GM21825 (cell line): ENCODE results near the gene ZFP36.

Experiments used
- ATAC-seq: cut with Tn5 transposase; IDR thresholded peaks from one replicate; pipeline ENCODE4 v1.9.1; 2021; ENCODE audit warnings: mild to moderate bottlenecking, moderate library complexity; ENCODE audit not compliant: unreplicated experiment

Gene ZFP36

GRCh38 chr19:39415111-39416046, 8.7 kb downstream of the ZFP36 start:
- no peak for ATAC-seq

- no peak for ATAC-seq
Measured at GRCh38 chr19:39416152-39417120, 9.8 kb downstream of the ZFP36 start.

- ATAC-seq, result no peak
Measured at GRCh38 chr19:39417463-39418181, 11.0 kb downstream of the ZFP36 start.

- no peak for ATAC-seq
Measured at GRCh38 chr19:39419003-39419402, 12.4 kb downstream of the ZFP36 start.

GRCh38 chr19:39420769-39421168, 14.1 kb downstream of the ZFP36 start:
- no peak for ATAC-seq

GRCh38 chr19:39422020-39422419, 15.4 kb downstream of the ZFP36 start:
- ATAC-seq, result no peak

GRCh38 chr19:39423258-39424086, 16.8 kb downstream of the ZFP36 start:
- ATAC-seq, result no peak

GRCh38 chr19:39424934-39425333, 18.3 kb downstream of the ZFP36 start:
- no peak for ATAC-seq

GRCh38 chr19:39425744-39426143, 19.1 kb downstream of the ZFP36 start:
- ATAC-seq, result no peak

GRCh38 chr19:39426170-39426569, 19.5 kb downstream of the ZFP36 start:
- no peak for ATAC-seq

GRCh38 chr19:39427707-39428106, 21.1 kb downstream of the ZFP36 start:
- no peak for ATAC-seq

GRCh38 chr19:39428283-39429112, 21.9 kb downstream of the ZFP36 start:
- no peak for ATAC-seq

GRCh38 chr19:39430675-39431593, 24.3 kb downstream of the ZFP36 start:
- no peak for ATAC-seq

GRCh38 chr19:39432677-39433025, 26.0 kb downstream of the ZFP36 start:
- ATAC-seq, result no peak

- no peak for ATAC-seq
Measured at GRCh38 chr19:39433480-39434079, 26.9 kb downstream of the ZFP36 start.

GRCh38 chr19:39434123-39435076, 27.8 kb downstream of the ZFP36 start:
- no peak for ATAC-seq
